ENCODE results near the gene ABHD16B. TPM values are rescaled to one million over a fixed set of nuclear protein-coding genes. Genes with fewer than 3 reads are reported as not detected.

ABHD16B gene
- total RNA-seq (2014; rRNA removed; shearing (Covaris generic)): not detected in 2 replicates

DNA sequence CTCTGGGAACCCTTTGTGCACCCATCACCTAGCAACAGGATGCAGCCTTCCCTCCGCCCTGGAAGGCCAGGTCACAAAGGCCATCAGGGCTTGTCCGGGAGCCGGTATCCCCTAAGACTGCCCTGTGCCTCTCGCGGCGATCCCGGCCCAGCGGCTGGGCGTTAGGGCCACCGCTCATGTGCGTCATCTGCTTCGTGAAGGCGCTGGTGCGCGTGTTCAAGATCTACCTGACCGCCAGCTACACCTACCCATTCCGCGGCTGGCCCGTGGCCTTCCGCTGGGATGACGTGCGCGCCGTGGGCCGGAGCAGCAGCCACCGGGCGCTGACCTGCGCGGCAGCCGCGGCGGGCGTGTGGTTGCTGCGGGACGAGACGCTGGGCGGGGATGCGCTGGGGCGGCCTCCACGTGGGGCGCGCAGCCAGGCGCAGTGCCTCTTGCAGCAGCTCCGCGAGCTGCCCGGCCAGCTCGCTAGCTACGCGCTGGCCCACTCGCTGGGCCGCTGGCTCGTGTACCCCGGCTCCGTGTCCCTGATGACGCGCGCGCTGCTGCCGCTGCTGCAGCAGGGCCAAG, at the start of gene ABHD16B:
TSS of gene ABHD16B (plus strand) at position 134 of the 570 bp plus-strand sequence. CDS start at position 177, 43 bp downstream.
- no peak for DNase-seq (ENCODE audit: low read depth)

DNA sequence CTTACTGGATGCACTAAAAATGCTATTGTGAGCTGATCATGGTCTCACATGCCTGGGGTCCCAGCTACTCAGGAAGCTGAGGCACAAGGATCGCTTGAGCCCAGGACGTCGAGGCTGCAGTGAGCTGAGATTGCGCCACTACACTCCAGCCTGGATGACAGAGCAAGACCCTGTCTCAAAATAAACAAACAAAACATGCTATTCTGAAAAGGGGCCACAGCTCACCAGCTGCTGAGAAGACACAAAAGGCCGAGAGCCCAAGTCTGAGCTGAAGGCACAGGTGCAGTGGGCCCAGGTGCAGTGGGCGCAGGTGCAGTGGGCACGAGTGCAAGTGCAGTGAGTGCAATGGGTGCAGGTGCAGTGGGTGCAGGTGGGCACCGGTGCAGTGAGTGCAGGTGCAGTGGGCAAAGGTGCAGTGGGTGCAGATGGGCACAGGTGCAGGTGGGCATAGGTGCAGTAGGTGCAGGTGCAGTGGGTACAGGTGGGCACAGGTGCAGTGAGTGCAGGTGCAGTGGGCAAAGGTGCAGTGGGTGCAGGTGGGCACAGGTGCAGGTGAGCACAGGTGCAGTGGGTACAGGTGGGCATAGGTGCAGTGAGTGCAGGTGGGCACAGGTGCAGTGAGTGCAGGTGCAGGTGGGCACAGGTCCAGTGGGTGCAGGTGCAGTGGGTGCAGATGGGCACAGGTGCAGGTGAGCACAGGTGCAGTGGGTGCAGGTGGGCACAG, 46.2 kb upstream of the ABHD16B start:
- DNase-seq (ENCODE audit: low read depth): no peak

DNA sequence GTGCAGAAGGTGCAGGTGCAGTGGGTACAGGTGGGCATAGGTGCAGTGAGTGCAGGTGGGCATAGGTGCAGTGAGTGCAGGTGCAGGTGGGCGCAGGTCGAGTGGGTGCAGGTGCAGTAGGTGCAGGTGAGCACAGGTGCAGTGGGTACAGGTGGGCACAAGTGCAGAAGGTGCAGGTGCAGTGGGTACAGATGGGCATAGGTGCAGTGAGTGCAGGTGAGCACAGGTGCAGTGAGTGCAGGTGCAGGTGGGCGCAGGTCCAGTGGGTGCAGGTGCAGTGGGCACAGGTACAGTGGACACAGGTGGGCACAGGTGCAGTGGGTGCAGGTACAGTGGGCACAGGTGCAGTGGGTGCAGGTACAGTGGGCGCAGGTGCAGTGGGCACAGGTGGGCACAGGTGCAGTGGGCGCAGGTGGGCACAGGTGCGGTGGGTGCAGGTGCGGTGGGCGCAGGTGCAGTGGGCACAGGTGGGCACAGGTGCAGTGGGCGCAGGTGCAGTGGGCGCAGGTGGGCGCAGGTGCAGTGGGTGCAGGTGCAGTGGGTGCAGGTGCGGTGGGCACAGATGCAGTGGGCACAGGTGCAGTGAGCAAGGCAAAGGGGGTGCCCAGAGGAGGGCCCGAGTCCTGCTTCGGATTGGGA, 45.6 kb upstream of the ABHD16B start:
- no peak for DNase-seq (ENCODE audit: low read depth)

DNA sequence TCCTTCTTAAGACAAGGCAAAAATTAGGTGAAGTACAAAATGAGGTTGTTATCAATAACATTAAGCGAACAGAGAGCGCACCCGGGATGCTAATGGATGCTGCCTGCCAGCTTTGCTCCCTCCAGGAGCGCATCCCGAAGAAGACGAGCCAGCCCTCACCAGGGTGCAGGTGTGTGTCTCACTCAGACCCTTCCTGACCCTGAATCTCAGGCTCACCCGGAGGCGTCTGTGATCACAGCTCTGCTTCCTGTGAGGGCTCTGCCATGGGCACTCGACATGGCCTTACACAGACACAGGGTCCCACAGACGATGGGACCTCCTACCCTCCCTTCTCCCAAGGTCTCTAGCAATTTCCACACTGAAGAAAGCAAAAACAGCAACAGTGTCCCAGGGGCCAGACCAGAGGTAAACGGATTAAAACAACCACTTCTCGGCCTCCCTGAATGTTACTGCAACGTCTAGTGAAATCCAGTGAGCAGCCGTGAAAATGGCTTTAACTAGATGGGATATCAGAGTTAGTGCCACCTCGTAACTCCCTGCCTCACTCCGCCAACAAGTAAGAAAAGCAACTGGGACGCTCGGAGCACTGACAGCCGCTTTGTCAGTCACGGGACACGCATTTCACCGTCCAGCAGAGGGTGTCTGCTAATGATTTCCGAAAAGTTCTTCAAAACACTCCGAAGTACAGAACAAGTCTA, 41.9 kb upstream of the ABHD16B start:
- DNase-seq (ENCODE audit: low read depth): no peak

DNA sequence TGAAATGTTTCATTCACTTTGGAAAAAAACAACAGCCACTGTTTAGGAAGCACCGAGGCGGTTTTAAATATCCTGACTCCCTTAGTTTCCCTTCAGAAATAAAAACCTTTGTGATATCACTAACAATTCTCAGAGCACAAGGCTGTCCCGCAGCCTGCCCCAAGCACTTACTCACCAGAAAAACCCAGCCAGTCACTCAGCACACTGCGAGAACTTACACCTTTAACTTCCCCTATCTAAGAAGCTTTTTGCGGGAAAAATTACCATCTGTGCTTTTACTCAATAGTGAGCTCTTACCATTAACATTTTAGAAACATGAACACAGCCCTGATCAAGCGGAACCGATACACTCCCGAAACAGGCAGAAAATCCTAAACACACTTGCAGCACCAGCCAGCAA, 39.5 kb upstream of the ABHD16B start:
- DNase-seq (ENCODE audit: low read depth): no peak

DNA sequence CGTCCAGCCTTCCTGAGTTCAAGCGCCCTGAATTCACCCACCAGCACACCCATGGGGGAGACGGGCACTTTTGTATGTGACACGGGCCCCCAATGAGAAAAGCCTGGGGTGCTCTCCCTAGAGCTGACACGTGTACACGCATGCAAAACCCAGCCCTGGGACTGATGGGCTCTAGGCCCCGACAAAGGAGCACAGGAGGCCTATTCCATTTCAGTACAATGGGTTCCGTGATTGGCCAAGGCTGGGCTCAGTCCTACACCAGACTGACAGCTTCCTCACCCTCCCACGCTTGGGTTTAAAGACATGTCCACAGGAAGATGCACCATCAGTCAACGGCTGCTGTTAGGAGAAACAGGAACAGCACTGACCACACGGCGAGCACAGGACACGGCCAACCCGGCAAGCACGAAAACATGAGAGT, 39.0 kb upstream of the ABHD16B start:
- no peak for DNase-seq (ENCODE audit: low read depth)

DNA sequence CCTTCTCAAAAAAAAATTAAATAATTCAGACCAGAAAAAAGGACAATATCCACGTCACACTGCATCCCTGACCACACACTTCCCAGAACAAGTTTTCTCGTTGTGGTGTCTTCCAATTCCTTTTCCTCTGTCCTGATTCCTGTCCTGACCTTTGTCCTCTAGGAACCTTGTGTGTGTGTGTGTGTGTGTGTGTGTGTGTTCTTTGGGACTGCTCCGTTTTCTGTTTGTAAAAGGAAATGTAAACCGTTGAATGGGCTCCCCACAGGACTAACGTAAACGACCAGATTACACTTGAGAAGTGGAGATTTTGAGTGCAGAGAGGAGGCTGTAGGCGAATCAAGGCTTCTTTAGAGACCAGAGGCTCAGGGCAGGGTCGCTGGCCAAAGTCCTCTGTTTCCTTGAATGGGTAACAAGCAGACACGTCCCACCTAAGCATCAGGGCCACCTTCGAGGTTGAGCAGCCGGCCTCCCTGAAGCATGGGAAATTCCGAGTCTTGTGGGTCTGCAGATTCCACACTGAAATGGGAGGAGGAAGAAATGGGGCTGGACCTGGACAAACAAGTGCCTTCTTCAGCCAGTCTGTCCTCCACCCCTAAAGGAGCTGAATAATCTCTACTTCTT, 37.5 kb upstream of the ABHD16B start:
- no peak for DNase-seq (ENCODE audit: low read depth)

DNA sequence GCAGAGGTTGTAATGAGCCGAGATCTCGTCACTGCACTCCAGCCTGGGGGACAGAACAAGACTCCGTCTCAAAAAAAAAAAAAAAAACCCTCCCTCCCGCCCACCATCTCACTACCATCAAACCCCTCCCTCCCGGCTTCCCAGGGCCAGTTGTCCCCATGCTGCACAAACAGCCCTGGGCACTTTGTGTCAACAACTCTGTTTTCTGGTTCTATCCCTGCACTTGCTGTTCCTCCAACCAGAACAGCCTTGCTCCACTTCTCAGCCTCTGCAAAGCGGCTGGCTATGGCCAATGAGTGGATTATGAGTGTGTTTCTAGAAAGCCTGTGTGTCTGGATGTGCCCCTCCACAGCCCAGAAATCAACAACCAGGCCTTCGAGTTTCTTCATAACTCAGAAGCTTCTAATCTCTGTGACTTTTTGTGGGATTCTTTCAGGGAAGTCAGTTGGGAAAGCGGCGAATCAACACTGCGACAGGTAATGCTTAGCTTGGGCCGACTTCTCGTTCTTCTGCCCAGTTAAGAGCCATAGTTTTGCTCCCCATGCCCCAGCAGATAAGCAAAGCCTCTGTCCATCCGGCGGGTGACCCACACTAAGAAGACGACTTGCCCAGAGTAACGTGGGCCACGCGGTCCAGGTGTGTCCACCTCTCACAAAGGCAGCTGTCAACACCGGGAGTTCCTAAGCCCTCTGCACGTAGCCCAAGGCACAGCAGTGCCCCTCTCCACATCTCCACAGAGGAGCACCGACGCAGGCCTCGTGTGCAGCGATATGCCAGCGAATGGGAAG, 35.8 kb upstream of the ABHD16B start:
- no peak for DNase-seq (ENCODE audit: low read depth)

DNA sequence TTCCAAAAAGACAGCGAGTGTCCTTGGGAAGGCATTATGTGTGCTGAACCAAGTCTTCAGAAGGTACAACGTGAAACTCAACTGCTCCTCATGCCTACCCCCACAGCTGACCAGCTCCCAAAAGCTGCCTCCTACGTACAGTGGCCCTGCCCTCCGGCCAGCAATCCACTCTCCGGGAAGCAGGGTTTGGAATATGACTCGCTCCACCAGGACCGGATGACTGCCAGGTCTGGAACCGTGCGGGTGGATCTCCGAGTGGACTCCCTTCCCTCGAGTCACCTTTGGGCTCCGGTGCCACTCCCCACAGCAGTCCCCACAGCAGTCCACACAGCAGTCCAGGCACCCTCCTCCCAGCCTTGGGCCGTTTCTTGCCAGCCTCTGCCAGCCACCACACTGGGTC, 34.5 kb upstream of the ABHD16B start:
- DNase-seq (ENCODE audit: low read depth): peak; percentile 53

DNA sequence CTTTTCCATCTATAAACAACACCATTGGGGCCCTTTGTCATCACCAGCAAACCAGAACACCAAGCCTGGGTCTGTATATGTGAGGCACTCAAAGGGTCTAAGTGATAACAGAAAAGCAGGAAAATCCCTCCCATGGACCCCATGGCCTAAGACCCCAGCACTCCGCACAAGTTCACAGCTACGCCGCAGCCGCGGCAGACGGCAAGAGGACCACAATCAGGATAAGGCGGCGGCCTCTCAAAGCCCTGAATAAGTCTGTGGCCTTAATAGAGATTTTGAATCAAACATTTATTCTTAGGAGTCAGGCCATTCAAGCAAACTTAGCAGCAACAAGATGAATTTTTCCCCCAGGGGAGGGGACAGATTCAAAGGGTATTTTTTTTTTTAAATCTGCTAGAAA, 33.2 kb upstream of the ABHD16B start:
- no peak for DNase-seq (ENCODE audit: low read depth)

DNA sequence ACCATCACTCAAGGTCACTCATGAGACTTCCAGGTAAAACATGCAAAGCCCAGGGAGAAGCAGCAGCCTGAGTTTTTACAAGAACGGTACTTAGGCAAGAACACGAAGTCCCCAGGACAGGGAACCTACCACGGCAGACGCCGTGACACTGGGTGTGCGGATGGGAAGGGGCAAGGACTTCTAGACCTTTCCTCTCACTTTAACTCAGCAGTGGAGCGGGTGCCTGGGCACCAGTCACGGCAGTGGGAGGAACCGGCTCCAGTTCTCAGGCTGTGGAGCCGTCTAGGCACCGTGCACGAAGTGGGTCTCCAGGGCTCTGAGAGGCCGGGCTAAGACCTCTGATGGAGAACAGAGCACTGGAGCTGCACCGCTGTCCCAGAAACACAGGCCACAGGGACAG, 32.8 kb upstream of the ABHD16B start:
- no peak for DNase-seq (ENCODE audit: low read depth)

DNA sequence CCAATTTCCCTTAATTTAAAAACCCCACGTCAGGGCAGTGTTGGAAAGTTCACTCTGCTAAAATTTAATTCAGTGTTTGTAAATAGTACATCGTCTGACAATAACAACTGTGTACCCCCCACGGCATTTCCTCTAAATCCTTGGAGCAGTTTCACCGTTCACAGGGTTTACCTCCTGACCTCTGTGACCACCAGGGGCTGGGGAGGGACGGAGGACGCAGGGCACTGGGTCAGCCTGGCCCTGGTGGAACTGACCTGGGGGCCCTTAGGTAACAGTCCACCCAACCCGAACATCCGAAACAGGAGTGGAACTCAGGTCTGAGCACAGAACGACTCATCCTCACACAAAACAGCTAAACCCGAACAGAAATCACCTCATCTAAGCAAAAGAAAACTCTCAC, 32.3 kb upstream of the ABHD16B start:
- no peak for DNase-seq (ENCODE audit: low read depth)

DNA sequence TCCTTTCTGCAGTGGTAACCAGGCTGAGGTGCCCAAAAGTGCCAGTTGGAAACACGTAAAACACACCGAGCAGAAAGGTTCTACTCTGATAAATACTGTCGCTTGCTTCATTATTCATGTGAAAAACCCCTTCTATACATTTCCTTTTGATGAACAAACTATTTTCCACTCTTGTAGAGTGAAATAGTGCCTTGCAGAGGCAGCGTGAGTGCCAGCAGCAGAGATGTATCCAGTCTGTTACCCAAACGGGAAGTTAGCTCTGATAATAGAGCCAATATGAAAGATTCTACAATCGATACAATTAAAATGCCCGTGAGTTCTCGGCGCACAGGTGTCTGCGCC, 31.7 kb upstream of the ABHD16B start:
- DNase-seq (ENCODE audit: low read depth): no peak

DNA sequence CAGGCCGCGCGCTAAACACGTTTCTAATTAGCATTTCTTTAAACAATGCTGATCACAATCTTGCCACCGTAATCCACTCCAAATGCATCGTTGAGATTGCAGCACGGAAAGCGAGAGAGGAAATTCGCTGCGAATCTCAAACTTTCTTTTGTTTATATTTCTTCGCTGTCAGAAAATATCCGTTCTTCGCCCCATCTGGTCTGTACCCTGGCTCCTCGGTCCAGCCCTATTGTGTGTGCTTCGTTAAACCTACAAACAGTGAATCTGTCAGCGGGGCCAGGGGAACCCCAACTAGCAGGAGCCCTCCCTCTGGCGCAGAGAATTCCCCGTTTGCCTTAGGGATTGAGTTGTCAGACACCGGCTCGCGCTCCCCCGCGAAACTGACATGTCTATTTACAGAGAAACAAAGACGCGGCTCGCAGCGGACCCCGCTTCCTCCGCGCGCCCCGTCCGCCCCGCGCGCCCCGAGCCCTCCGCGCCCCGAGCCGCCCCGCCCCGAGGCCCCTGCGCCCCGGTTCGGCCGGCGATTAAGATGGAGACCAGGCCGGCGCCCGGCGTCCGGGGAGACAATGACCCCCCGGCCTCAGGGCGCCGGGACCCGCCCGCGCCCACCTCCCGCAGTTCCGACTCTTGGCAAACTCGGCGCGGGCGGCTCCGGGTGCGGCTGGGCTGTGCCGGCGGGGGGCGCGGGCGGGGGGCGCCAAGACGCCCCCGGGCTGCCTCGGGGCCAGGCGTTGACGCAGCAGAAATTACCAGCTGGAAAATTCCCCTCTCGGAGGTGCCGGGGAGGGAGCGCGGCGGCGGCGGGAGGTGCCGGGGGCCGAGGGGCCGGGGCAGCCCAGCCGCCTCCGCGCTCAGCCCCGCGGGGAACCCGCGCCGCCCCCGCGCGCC, 31.1 kb upstream of the ABHD16B start:
- peak; percentile 47 for DNase-seq (ENCODE audit: low read depth)

DNA sequence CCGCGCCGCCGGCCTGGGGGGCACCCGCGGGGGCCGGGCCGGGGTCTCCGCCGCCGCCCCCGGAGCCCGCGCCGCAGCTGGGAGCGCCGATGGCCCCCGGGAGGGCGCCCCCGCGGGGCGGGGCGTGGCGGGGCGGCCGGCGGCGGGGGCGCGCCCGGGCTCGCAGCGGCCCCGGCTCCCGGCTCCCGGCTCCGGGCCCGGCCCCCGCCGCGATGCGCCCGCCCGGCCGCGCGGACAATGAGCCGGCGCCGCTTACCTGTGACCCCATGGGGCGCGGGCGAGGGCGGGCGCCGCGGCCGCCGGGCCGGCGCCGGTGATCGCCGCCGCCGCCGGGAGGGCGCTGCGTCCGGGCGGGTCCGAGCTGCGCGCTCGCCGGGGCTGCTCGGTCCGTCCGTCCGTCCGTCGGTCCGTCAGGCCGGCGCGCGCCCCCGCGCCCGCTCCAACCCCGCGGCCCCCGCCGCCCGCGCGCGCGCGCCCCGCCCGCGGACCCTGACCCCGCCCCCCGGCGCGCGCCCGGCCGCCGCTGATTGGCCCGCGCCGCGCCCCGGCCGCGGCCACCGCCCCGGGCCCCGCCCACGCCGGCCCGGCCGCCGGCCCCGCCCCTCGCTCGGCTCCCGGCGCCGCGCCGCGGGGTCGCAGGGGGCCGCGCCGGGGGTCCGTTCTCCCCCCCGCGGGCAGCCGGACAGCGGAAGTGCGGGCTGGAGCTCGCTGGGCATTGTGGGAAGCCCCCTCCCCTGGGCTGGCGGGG, 30.3 kb upstream of the ABHD16B start, which contains the start of gene ZBTB46:
TSS of gene ZBTB46 (minus strand) at position 424 of the 748 bp plus-strand sequence. CDS start 40,507 bp downstream, outside the sequence.
- peak; percentile 48 for DNase-seq (ENCODE audit: low read depth)

DNA sequence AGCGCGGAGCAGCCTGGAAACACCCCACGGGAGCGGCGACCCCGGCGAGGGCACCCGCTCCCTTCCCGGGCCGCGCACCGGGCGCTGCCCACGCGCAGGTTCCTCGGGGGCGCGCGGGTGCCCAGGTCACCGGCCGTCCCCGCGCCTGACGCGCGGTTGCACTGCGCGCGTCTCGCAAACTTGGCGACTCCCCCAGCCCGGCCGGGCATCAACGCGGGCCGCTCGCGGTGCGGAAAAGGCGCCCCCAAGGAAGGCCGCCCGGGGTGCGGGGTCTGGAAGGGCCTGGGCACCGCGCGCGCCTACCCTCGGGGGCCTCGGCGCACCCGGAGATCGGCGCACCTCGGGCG, 29.7 kb upstream of the ABHD16B start:
- DNase-seq (ENCODE audit: low read depth): no peak

DNA sequence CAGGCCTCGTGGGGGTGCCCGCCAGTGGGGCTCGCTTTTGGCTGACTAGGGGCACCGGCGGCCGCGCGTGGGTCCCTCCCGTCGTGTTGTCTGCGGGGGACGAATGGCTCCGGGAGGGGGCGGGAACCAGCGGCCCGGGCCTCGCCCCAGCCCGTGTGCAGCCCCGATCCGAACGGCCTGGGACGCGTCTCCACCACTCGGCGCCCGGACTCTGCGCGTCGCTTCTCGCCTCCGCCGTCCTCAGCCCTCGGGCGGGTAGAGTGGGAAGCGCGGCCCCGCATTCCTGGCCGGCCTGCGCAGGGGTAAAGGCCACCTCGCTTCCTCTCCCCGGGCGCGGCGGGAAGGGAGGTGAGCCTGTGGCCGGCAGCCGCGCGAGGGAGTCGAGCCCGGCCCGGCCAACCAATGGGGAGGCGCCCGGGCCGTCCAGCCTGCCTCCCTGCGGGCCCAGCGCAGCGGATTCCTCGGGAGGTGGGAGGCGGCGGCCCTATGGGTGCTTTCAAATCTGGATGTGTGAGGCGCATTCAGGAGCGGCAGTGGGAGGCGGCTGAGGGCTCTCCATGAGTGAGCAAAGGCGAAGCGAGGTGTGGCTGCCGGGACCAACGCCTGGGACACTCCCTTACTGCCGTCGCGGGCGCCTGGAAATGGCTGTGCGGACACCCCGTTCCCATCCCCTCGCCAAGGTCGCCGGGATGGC, 29.2 kb upstream of the ABHD16B start:
- no peak for DNase-seq (ENCODE audit: low read depth)

DNA sequence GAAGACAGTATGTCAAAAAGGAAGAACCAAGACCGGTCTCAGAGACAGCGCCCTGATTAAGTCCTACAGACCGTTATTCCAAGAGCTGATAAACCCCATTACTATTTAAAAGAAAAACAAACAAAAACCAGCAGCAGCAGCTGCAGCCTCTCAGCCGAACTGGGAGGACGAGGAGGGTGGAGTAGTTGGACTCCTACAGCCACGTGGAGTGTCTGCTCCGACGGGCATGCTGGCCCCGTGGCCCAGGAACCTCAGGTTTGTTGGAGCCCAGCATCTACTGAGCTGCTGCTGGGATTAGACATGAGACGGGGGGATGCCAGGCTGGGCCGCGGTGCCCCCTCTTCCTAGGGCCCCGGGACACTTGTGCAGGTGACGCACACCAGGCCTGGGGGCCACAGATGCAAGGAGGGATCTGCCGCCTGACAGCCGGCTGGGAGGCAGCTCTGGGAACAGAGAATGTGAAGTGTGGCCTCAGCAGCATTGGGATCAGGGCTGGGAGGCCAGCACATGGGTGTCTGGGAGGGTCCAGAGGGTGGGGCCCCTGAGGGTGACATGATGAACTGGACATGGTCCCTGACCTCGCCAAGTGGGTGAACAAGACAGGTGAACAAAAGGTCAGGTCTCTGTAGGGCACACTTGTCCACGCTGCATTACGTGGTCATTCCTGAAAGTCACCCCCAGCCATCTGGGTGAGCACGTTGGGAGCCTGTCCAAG, 27.4 kb upstream of the ABHD16B start:
- peak; percentile 63 for DNase-seq (ENCODE audit: low read depth)

Measured in M059J (cell line).